ENCODE results near the gene HBEGF. TPM values are rescaled to one million over a fixed set of nuclear protein-coding genes. Genes with fewer than 3 reads are reported as not detected.

HBEGF gene
- total and polyA plus RNA-seq, 10 of the 15 experiments (the other 5 are each of a cell fraction or from before 2014, with no cell fraction given), result 0.87 to 3.1 (median 2.1) TPM

DNA sequence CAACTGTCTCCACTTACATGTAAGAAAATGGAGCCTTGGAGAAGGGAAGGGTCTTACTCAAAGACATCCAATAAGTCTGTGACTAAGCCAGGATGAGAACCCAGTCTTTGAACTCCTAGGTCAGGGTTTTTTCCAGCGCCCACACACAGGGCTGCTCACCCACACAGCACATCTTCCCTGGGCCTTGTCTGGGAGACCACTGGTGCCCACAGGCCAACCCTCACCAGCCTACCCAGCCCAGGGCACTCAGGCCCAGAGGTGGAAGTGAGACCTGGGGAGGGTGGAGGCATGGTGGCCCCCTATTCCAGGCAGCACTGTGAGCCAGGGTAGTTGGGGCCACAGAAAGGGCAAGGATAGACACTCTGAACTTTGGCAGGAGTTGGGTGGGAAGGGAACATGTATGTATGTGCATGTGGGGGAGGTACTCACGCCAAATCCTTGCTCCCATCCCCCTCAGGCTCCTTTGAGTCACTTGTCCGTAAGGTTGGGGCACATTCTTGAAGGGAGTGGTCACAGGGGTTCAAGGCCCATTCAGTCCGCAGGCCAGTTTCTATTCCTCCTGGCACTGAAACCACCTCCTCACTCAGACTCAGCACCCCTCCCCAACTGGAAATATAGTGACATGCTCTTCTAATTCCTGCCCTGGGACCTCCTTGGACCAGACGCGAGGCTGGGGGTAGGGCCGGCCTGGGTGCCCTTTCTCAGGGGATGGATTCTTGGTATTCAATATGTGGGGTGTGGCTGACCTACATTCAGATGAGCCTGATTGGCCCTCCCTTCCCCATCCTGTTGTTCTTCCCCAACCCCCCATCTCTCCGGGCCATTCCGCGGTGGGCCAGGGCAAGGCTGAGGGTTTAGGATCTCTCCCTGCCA lies 10.7 kb upstream of the HBEGF start:
- POLR2A ChIA-PET, result no interaction called here
- Histone ChIP-seq H2AFZ (ENCODE audit: control insufficient read depth, low read depth, low read length) (peak overlapping the region; percentile 75), H3K36me3 (ENCODE audit: control insufficient read depth in 2 of 2, insufficient read depth in 2 of 2, low read length in 1 of 2) (no peaks in the 10 kb centered on the region), H4K20me1 (ENCODE audit: control insufficient read depth, insufficient read depth) (no peaks in the 10 kb centered on the region), H3K9me3 (replicated peaks; ENCODE audit: control insufficient read depth, insufficient read depth, low read length) (no peaks in the 10 kb centered on the region), H3K9ac (ENCODE audit: control insufficient read depth, insufficient read depth, low read length) (peak overlapping the region; percentile 25; the same call in 1 of the 2 replicates), H3K27ac (ENCODE audit: control insufficient read depth, insufficient read depth) (no peak overlapping the region), H3K79me2 (ENCODE audit: control insufficient read depth, insufficient read depth, low read length) (no peaks in the 10 kb centered on the region), H3K27me3 (replicated peaks in 1 of 2; ENCODE audit: control insufficient read depth in 2 of 2, insufficient read depth in 2 of 2, low read length in 1 of 2) (no peaks in the 10 kb centered on the region), H3K4me1 (ENCODE audit: control insufficient read depth, insufficient read depth, low read length) (peaks cover 11% of the 10 kb centered on the region), H3K4me2 (ENCODE audit: control insufficient read depth, insufficient read depth) (peak overlapping the region; percentile 49), H3K4me3 (no peak overlapping the region)
- intact Hi-C loops (cut with micrococcal nuclease; ENCODE audit: unreplicated experiment) (loop anchor here (1.0 to 5.0 kb wide), 3 partner anchors 113 to 180 kb away; partner anchors contain the start of gene CYSTM1), in situ Hi-C loops (cut with MboI) (no loop called here)
- SMC1A ChIA-PET (ENCODE audit: uncharacterized antibody, unreplicated experiment), result interaction anchor here (12.2 kb wide), 1 partner anchor 111 kb away, joined by 345 read pairs; no protein-coding TSS in a partner anchor
- no TSS peak for BruUV-seq (replicated peaks)
- ATAC-seq (peak; percentile 74), FAIRE-seq (no peak), DNase-seq (ENCODE audit: low read depth, low spot score) (no peak)
- RAD21 ChIA-PET (ENCODE audit: unreplicated experiment), result interaction anchor here (6.0 kb wide), 1 partner anchor 118 kb away, joined by 41 read pairs; no protein-coding TSS in a partner anchor
- CTCF ChIA-PET, result interaction anchor here (2.7 to 16.9 kb wide), 2 partner anchors 11 to 113 kb away, joined by 10 to 774 read pairs; partner anchors contain the start of gene HBEGF
- 9% methylated on average over 10 of the region's 10 CpGs for WGBS (ENCODE audit: insufficient coverage, insufficient replicate concordance, low lambda C conversion rate, missing lambda C conversion rate)
- TF ChIP-seq ATF7 (IDR thresholded peaks at IDR 0.05; ENCODE audit: low read depth) (0 out of 2 replicates have a peak, but pooled peaks have one; percentile 10), SPI1 (IDR thresholded peaks at IDR 0.05; ENCODE audit: borderline replicate concordance, insufficient read depth, low read depth, low read length) (peak; percentile 27; the same call in 1 of the 2 replicates), HCFC1 (IDR thresholded peaks at IDR 0.05; ENCODE audit: low read length) (no peak), SIX5 (IDR thresholded peaks at IDR 0.05; ENCODE audit: low read depth, low read length, severe bottlenecking) (no peak), FOXK2 (IDR thresholded peaks at IDR 0.05) (no peak)
- TF ChIP-seq, protein P1, sequence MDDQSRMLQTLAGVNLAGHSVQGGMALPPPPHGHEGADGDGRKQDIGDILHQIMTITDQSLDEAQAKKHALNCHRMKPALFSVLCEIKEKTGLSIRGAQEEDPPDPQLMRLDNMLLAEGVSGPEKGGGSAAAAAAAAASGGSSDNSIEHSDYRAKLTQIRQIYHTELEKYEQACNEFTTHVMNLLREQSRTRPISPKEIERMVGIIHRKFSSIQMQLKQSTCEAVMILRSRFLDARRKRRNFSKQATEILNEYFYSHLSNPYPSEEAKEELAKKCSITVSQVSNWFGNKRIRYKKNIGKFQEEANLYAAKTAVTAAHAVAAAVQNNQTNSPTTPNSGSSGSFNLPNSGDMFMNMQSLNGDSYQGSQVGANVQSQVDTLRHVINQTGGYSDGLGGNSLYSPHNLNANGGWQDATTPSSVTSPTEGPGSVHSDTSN (IDR thresholded peaks at IDR 0.05; ENCODE audit: insufficient replicate concordance, low read depth, low read length), result no peak

Measured in GM12878 (cell line).